DOHH2 (cell line): Measurements from ENCODE around the gene NFYC.

ENCODE experiments used
- H3F3A ChIP-seq: fragments of 200-600 bp; sonication (generic), shearing (Covaris generic); 2 replicates; pipeline ENCODE4 v1.6.0; 2016; ENCODE audit warnings: antibody characterized with exemption, mild to moderate bottlenecking; ENCODE audit not compliant: control insufficient read depth, insufficient read depth
- H3K27ac ChIP-seq: fragments of 200-600 bp; sonication (generic); 2 replicates; pipeline ENCODE4 v1.5.1; 2014; ENCODE audit warnings: low read depth, mild to moderate bottlenecking, low read length, moderate library complexity
- H3K27me3 ChIP-seq: fragments of 200-600 bp; sonication (generic); 2 replicates; pipeline ENCODE4 v1.6.1; 2014; ENCODE audit warnings: mild to moderate bottlenecking, low read length, mixed read lengths; ENCODE audit not compliant: control insufficient read depth
- H3K36me3 ChIP-seq: fragments of 200-600 bp; sonication (generic); 2 replicates; pipeline ENCODE4 v1.6.1; 2014; ENCODE audit warnings: mild to moderate bottlenecking, low read length, moderate library complexity, mixed read lengths; ENCODE audit not compliant: control insufficient read depth
- H3K4me1 ChIP-seq: fragments of 200-600 bp; sonication (generic); 2 replicates; pipeline ENCODE4 v1.6.1; 2014; ENCODE audit warnings: mild to moderate bottlenecking, low read length, mixed read lengths; ENCODE audit not compliant: control insufficient read depth
- H3K4me2 ChIP-seq: fragments of 200-600 bp; sonication (generic); 2 replicates; pipeline ENCODE4 v1.6.0; 2014; ENCODE audit warnings: mild to moderate bottlenecking, low read length, moderate library complexity
- H3K4me3 ChIP-seq: fragments of 200-600 bp; sonication (generic); 2 replicates; pipeline ENCODE4 v1.5.1; 2014; ENCODE audit warnings: mild to moderate bottlenecking, low read length, mixed read lengths
- H3K79me2 ChIP-seq: fragments of 200-600 bp; sonication (generic); 2 replicates; pipeline ENCODE4 v1.6.1; 2014; ENCODE audit warnings: mild to moderate bottlenecking, low read length, mixed read lengths; ENCODE audit not compliant: control insufficient read depth
- H3K9me2 ChIP-seq: fragments of 200-600 bp; sonication (generic); replicated peaks from 2 replicates; pipeline ENCODE4 v1.6.1; 2014; ENCODE audit warnings: mild to moderate bottlenecking, low read length, mixed read lengths; ENCODE audit not compliant: control insufficient read depth
- H3K9me3 ChIP-seq: fragments of 200-600 bp; sonication (generic); 2 replicates; pipeline ENCODE4 v1.6.1; 2014; ENCODE audit warnings: antibody characterized with exemption, low read length, mixed read lengths; ENCODE audit not compliant: control insufficient read depth, insufficient read depth
- H4K20me1 ChIP-seq: fragments of 200-600 bp; sonication (generic); 2 replicates; pipeline ENCODE4 v1.6.0; 2014; ENCODE audit warnings: low read depth, mild to moderate bottlenecking, antibody characterized with exemption, low read length, moderate library complexity; ENCODE audit not compliant: control insufficient read depth, insufficient read depth
- CTCF ChIP-seq: fragments of 200-600 bp; sonication (generic); IDR thresholded peaks from one replicate; pipeline ENCODE4 v1.5.1; 2014; ENCODE audit warnings: antibody characterized with exemption, mild to moderate bottlenecking, low read depth, low read length; ENCODE audit not compliant: poor library complexity, severe bottlenecking
- EZH2phosphoT487 ChIP-seq: fragments of 200-600 bp; sonication (generic); IDR thresholded peaks from 2 replicates; pipeline ENCODE4 v1.6.1; 2017; ENCODE audit warnings: borderline replicate concordance, mild to moderate bottlenecking, antibody characterized with exemption, low read length, moderate library complexity, mixed read lengths

NFYC gene

GRCh38 chr1:40662151-40662550 is 29.4 kb upstream of the NFYC start:
- Histone ChIP-seq H3K4me2 (no peak overlapping the region), H3K27me3 (no peaks in the 10 kb centered on the region), H3F3A (no peaks in the 10 kb centered on the region), H3K79me2 (no peaks in the 10 kb centered on the region), H3K36me3 (no peaks in the 10 kb centered on the region), H3K4me3 (no peak overlapping the region), H3K9me2 (no peaks in the 10 kb centered on the region), H3K4me1 (peaks cover 33% of the 10 kb centered on the region), H4K20me1 (no peaks in the 10 kb centered on the region), H3K9me3 (no peaks in the 10 kb centered on the region), H3K27ac (no peak overlapping the region)
- TF ChIP-seq CTCF, result no peak
- TF ChIP-seq EZH2phosphoT487, result no peak

GRCh38 chr1:40662864-40663263 is 28.6 kb upstream of the NFYC start:
- H3K4me1 ChIP-seq, result peaks cover 33% of the 10 kb centered on the region
- no peaks in the 10 kb centered on the region for H3F3A ChIP-seq
- peak overlapping the region; percentile 35 for H3K4me2 ChIP-seq
- peak overlapping the region; percentile 30 for H3K27ac ChIP-seq
- no peaks in the 10 kb centered on the region for H3K9me2 ChIP-seq
- no peaks in the 10 kb centered on the region for H4K20me1 ChIP-seq
- H3K79me2 ChIP-seq, result no peaks in the 10 kb centered on the region
- TF ChIP-seq CTCF (no peak), EZH2phosphoT487 (no peak)
- no peaks in the 10 kb centered on the region for H3K27me3 ChIP-seq
- no peaks in the 10 kb centered on the region for H3K36me3 ChIP-seq
- H3K4me3 ChIP-seq, result peak overlapping the region; percentile 1; the same call in 1 of the 2 replicates
- no peaks in the 10 kb centered on the region for H3K9me3 ChIP-seq

GRCh38 chr1:40663324-40664166 is 28.0 kb upstream of the NFYC start:
- H4K20me1 ChIP-seq, result no peaks in the 10 kb centered on the region
- no peaks in the 10 kb centered on the region for H3K36me3 ChIP-seq
- no peaks in the 10 kb centered on the region for H3K9me2 ChIP-seq
- no peaks in the 10 kb centered on the region for H3K9me3 ChIP-seq
- peak overlapping the region; percentile 35 for H3K4me2 ChIP-seq
- H3K4me3 ChIP-seq, result peak overlapping the region; percentile 1
- H3K27me3 ChIP-seq, result no peaks in the 10 kb centered on the region
- H3K79me2 ChIP-seq, result no peaks in the 10 kb centered on the region
- no peaks in the 10 kb centered on the region for H3F3A ChIP-seq
- TF ChIP-seq EZH2phosphoT487, result no peak
- no peak for TF ChIP-seq CTCF
- H3K4me1 ChIP-seq, result peaks cover 35% of the 10 kb centered on the region
- H3K27ac ChIP-seq, result peak overlapping the region; percentile 30
